HG03135 (cell line): ENCODE measurements around the gene CD79B.

Source experiments
- ATAC-seq: cut with Tn5 transposase; IDR thresholded peaks from one replicate; pipeline ENCODE4 v1.9.1; 2021; ENCODE audit warnings: mild to moderate bottlenecking, moderate library complexity; ENCODE audit not compliant: unreplicated experiment

Gene CD79B

DNA sequence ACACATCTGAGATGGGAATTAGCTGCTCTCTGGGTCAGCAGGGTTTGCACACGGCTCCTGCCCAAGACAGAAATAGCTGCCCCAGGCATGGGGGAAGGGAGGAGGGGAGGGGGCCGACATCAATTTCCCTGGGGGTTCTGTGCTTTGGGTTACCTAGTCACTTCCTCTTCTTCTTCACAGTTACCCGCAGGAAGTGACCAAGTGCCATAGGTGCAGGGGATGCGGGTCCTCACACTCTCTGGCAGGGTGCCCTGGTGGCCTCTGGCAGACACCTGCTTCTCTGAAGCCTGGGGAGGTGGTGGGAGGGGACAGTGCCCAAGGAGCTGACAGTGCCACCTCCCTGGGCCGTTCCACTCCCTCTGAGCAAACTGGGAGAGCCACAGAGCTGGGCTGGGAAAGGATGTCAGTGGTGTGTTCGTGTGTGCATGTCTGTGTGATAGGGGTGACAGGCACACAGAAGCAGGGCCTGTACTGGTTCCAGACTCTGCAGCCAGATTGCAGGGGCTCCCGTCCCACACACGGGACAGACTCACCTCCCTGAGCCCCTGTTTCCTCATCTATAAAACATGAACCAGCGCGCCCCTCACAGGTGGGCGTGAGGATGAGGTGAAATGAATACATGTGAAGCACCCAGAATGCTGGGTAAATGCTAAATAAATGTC lies 22.4 kb upstream of the CD79B start:
- ATAC-seq: peak; percentile 64

- no peak for ATAC-seq
Observed at GRCh38 chr17:63950940-63951907, 19.1 kb upstream of the CD79B start.

GRCh38 chr17:63949576-63950250 lies 17.6 kb upstream of the CD79B start:
- ATAC-seq: no peak

DNA sequence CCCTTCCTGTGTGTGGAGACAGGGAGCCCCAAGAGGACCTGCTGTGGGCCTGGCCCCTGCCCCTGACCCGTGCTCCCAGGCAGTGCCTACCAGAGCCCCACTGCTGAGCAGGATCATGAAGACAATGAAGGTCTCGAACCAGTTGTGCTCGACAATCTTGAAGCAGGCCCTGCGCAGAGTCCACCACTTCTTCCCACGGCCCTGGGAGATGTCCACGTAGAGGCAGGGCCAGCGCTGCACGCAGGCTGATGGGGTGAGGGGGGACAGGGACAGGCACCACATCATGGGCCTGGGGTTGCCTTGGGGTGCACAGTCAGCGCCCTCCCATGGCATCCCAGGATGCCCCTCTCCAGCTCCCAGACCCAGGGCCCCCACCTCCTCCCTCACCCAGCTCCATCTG lies 16.4 kb upstream of the CD79B start:
- ATAC-seq: no peak

DNA sequence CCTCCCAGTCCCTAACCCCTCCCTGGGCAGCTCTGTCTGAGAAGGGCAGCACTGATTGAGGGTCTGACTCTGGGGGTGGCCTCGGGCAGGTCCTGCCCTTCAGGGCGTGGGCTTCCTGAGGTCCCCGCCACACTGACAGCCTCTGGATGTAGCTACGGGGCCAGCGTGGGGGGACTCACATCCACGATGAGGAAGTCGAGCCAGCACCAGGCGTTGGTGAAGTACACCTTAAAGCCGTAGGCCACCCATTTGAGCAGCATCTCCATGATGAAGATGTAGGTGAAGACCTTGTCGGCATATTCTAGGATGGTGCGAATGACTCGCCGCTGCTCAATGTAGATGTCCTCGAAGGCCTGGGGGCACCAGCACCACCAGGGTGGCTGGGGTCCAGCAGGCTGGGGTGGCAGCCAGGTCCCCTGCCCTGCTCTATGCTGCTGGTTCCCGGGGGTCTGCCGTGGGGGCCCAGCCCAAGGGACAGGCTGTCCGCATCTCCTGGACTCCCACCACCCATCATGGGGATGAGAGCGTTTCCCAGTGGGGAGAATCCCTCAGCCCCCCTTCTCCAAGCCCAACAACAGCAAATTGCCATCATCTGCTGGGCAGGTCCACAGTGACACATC lies 15.7 kb upstream of the CD79B start:
- ATAC-seq: no peak

DNA sequence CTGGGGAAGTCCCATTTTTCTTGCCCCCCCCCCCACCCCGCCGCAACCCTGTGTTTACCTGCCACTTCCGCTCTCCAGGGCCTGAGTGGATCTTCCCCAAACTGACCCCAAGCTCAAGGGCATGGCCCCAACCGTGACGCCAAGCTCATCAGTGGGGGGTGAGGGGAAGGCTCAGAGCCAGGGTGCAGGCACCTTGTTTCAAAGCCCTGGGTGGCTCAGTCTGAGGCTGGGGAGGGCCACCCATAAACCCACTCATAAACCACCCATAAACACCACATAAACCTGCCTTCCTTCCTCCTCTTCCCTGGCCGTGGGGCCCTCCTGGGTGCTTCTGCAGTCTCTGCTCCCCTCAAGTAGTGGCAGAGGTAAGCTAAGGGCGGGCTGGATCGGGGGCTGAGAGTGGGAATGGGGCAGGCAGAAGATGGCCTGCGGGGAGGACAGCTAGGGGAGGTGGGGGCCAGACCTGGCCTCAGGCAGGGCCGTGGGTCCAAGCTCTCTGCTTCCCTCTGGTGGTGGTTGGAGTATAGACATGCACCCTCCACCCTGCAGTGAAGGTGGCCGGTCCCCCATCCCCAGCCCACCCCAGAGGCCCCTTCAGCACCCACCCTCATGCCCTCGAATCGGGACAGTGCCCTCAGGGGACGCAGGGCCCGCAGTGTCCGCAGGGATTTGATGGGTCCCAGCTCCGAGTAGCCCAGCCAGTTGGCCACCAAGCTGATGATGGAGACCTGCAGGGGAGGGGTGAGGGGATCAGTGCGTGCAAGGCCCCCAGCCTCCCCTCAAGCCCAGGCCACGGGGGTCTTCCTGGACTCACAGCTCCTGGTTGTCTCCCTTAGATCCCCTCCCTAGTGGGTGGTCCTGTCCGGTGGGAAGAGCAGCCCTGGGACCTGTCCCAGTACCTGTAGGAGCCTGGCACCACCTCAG lies 14.6 kb upstream of the CD79B start:
- peak; percentile 49 for ATAC-seq

DNA sequence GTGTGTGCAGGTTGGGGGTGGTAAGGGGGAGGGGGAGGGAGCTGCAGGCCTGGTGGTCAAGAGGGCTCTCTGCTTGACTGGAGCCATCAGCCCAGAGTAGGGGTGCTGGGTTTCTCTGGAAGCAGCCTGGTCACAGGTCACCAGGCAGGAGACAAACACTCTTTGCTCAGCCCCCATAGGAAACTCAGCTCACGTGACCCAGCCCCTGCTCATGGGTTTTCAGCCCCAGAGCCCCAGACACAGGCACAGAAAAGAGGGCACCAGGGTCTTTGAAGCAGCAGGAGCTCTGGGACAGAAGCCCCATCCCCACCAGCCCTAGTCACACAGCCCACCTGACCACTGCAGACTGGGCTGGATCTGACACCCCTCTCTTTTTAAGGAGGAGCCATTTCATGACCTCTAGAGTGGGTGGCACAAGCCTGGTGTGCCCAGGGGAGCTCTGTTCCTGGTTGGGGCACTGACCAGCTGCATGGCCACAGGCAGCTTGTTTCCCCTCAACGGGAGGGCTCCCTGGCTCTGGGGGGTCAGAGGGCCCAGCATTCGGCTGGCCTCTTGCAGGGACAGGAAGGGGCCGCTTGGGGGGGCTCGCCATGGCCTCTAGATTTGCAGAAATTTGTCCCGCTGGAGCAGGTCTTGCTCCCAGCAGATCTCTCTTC lies 13.8 kb upstream of the CD79B start:
- peak; percentile 53 for ATAC-seq

- ATAC-seq: no peak
Observed at GRCh38 chr17:63944736-63945499, 12.8 kb upstream of the CD79B start.

- ATAC-seq: no peak
Observed at GRCh38 chr17:63943745-63944144, 11.6 kb upstream of the CD79B start.

DNA sequence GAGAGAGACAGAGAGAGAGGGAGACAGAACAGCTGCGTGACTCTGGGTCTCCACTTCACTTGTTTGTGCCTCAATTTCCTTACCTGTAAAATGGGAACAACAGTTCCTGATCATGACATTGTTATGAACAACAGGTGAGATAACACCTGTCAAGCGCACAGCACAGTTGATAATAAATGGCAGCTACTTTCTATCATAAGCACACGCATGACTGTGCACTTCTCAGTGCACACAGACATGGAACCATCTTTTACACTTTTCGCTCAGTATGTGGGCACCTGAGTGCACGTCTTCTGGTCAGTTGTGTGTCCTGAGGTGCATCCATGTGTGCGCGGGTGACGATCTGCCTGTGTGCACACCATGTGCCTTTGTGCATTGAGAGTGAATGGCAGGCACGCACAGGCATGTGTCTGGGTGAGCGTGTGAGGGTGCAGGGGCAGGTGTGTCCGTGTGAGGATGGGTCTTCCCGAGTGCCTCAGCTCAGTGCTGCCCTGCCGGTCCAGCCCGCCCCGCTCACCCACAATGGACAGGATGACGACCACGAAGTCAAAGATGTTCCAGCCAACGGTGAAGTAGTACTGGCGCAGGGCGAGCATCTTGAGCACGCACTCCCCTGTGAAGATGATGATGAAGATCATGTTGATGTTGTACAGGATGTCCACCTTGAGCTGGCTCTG lies 10.3 kb upstream of the CD79B start:
- ATAC-seq: no peak

DNA sequence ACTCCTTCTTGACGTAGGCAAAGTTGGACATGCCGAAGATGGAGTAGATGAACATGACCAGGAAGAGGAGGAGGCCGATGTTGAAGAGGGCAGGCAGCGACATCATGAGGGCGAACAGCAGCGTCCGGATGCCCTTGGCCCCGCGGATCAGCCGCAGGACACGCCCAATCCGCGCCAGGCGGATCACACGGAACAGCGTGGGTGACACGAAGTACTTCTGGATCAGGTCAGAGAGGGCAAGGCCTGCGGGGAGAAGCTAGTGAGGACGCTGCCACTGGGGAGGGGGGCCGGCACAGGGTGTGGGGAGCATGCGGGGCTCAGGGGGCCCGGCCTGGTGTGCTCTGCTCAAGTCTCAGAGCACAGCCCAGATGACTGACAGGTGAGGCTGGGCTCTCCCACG lies 9.6 kb upstream of the CD79B start:
- ATAC-seq: no peak

- no peak for ATAC-seq
Observed at GRCh38 chr17:63941162-63941561, 9.0 kb upstream of the CD79B start.

- ATAC-seq: no peak
Observed at GRCh38 chr17:63940584-63940983, 8.5 kb upstream of the CD79B start.

- no peak for ATAC-seq
Observed at GRCh38 chr17:63939884-63940283, 7.8 kb upstream of the CD79B start.

GRCh38 chr17:63939401-63939800 lies 7.3 kb upstream of the CD79B start:
- ATAC-seq: no peak

- no peak for ATAC-seq
Observed at GRCh38 chr17:63937920-63938319, 5.8 kb upstream of the CD79B start.

DNA sequence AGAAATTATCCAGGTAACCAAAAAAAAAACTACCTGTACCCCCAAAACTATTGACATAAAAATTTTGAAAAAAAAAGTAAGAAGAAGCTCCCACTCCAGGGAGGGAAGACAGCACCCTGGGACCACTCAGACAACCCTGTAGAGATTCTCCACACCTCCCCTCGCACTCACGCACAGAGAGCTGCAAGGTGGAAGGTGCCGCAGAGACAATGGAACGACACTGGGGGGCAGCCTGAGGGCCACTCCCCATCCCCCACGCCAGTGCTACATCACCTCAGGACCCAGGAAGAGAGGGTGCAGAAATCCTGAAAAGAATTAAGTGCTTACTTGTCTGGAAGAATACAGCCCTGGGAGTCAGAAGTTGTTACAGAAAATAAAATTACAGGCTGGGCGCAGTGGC lies 5.2 kb upstream of the CD79B start:
- ATAC-seq: no peak
